ENCODE results near the gene HERC4.

DNA sequence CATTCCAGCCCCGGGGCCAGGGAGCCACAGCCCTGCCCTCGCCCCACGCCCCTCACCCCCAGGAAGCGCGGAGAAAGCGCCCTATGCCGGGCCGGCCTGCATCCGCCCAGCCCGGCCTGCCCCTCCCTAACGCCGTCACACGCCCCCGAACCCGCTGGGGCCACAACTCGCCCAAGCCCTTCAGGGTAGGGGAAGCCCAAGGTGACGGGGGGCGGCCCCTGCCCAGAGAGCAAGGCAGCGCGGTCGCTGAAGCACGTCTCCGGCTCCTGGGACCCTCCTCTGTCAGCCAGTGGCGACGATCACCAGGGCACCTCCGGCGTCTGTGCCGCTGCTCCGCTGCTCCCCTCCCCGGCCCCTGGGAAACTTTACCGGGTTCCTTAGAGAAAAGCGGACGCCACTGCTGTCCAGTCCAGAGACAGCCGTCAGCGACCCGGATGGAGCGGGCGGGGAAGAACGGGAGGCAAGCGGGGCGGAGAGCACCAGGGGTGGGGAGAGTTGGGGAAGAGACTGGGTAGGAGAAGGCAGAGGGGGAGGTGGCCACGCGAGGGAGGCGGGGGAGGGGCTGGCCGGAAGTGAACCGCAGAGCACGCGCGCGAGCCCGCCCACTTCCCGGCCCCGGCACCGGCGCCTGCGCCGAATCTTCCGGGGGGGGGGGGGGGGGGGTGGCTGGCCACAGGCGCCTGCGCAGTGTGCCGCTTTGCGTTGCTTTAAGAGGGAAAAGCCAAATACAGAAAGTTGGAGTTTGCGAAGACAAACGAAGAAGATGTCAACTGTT is at the start of gene HERC4:
- TF ChIP-seq ZNF384 (IDR thresholded peaks at IDR 0.05) (no peak), FOXA1 (IDR thresholded peaks at IDR 0.05) (no peak)

Data from HEK293T (cell line).